Measurements from ENCODE around the gene CCDC188.

DNA sequence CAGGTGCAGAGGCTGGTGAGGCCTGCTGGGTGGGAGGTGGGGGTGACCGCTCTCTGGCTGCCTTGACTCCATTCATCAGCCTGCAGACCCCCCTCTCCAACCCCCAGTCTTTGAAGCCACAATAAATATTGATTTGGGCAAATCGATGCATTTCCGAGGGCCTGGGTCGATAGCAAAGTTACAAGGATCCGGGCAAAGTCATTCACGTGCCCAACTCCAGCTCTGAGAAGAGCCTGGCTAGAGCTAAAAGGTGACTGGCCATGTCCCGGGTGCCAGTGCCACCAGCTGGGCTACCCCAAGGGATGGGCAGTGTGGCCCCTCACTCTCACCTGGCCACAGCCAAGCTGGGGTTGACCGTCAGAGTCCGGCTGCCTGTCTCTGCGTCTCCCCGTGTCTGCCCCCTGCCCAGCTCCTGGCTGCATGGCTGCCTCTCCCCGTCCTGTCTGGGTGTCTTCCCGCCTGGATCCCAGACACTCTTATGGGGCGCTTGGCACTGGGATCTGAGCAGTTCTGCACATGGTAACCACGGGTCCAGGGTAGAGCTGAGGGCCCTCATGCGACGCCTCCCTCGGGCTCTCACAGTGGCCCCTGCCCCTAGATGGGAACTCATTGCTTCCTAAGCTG, 46.7 kb upstream of the CCDC188 start:
- TF ChIP-seq CTCF (IDR thresholded peaks at IDR 0.05) (no peak), POLR2A (IDR thresholded peaks at IDR 0.05) (no peak), POLR2AphosphoS5 (IDR thresholded peaks at IDR 0.05) (no peak)
